Measurements from ENCODE around the gene SIPA1L3.
"Not testable (repeated sequence)": the region's sequence is repeated elsewhere in the genome, so short reads cannot be mapped to it uniquely, and the experiment has no call there.

Gene SIPA1L3

DNA sequence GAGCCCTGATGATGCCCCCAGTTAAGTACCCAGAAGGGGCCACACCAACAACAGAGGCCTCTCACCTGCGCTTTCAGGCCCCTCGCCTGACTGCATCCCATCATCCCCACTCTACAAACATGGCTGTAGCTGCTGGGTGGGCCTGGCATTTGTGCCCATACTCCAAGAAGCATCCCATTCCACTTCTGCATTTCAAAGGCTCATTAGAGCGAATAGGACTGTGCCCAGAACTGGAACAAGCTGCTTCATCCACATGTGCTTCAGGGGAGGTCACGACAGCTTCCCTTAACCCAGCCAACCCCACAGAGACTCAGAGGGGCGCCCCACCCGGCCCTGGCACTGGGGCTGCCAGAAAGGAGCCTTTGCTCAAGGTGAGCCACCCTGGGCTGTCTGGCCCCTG is 156.9 kb downstream of the SIPA1L3 start:
- DNase-seq (ENCODE audit: low spot score) (no peak), FAIRE-seq (no peak)

DNA sequence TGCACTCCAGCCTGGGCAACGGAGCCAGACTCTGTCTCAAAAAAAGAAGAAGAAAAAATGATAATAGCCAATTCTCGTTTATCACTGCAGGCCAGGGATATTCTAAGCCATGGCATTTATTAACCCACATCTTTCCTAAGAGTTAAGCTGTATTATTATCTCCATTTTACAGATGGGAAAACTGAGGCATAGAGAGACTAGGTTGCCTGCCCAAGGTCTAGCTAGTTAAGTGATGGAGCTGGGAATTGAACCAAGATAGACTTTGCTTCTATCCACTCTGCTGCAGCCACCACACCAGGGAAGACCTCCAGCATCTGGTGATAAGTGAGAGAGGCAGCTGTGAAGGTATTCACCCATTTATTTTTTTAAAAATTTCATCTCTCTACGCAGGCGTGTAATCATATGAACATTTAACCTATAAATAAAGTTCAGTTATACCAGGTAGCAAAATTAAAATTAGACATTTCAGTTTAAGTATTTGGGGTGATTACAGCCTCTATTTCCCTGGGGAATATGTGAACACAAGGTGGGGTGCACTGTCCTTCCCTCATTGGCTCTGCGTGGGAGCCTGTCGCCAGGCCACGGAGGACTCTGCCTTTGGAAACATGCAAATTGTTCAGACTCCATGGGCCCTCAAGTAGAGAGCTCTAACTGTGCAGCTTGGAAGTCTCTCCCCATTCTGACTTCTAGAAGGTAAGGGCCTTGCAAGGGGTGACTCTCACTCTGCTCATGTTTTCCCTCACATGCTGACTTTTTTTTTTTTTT is 157.8 kb downstream of the SIPA1L3 start:
- FAIRE-seq (no peak), DNase-seq (ENCODE audit: low spot score) (no peak)

DNA sequence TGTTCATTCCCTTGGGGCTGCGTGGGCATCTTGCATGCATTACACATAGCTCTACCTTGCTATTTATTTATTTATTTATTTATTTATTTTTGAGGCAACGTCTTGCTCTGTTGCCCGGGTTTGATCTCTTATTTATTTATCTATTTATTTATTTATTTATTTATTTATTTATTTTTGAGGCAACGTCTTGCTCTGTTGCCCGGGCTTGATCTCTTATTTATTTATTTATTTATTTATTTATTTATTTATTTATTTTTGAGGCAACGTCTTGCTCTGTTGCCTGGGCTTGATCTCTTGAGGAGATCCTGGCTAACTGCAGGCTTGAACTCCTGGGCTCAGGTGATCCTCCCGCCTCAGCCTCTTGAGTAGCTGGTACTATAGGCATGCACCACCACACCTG is 158.8 kb downstream of the SIPA1L3 start:
- not testable (repeated sequence) for FAIRE-seq; DNase-seq (ENCODE audit: low spot score)

DNA sequence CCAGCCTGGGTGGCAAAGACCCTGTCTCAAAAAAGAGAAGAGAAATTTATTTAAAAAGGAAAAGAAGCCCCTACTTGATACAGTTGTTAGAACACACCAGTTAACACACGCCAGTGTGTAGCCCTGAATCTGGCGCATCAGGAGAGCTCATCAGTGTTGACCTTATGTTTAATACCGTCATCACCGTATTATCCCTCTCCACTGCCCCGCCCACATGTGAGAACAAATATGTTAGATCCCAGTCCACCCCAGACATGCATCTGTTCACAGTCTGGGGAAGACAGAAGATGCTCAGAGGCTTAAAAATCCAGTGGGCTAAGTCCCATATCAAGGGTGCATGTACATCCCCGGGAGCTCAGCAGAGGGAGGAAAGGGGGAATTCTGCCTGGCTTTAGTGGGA is 161.8 kb downstream of the SIPA1L3 start:
- DNase-seq (ENCODE audit: low spot score) (no peak), FAIRE-seq (no peak)

DNA sequence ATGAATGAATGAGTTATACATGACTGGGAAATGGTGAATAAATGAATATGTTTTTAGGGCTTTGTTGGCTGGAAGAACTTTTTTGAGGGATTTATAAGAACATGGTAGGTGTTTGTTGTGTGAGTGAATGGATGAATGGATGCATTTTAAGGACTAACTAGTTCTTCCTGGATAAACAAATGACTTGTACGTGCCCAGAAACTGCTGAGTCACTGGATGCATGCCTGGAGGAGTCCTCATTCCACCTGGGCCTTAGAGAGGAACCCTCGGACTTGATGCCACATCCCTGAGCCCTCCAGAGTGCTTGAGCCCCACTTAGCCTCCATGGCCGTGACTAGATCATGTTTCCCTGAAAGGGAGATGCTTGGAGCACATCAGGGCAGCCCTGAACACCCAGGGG is 163.6 kb downstream of the SIPA1L3 start:
- peak; percentile 13 for DNase-seq (ENCODE audit: low spot score)
- no peak for FAIRE-seq

DNA sequence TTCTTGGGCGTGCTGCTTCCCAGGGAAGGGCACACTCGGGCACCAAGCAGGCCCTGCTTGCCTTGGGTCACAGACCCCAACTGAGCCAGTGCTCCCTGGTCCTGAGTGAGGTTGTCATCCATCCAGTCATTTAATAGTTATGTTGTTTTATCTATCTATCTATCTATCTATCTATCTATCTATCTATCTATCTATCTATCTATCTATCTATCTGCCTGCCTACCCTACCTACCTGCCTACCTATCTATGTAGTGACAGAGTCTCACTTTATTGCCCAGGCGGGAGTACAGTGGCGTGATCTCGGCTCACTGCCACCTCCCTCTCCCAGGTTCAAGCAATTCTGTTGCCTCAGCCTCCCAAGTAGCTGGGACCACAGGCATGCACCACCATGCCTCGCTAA is 164.0 kb downstream of the SIPA1L3 start:
- not testable (repeated sequence) for FAIRE-seq; DNase-seq (ENCODE audit: low spot score)

DNA sequence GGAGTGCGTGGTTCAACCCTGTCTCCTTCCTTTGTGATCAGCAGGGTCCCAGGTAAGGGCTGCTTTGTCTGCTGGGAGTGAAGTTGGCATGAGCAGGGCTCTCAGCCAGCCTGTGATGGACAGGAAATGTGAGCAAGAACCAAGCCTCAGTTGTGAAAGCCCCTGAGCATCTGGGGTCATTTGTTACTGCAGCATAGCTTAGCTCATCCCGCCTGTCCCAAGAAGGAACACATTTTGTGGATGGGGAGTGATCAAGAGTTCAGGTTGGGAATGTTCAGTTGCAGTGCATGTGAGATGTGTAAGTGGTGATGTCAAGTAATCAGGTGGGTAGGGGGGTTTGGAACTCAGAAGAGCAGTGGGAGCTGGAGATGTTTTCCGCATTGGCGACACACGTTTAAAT is 164.6 kb downstream of the SIPA1L3 start:
- FAIRE-seq (no peak), DNase-seq (ENCODE audit: low spot score) (no peak)

DNA sequence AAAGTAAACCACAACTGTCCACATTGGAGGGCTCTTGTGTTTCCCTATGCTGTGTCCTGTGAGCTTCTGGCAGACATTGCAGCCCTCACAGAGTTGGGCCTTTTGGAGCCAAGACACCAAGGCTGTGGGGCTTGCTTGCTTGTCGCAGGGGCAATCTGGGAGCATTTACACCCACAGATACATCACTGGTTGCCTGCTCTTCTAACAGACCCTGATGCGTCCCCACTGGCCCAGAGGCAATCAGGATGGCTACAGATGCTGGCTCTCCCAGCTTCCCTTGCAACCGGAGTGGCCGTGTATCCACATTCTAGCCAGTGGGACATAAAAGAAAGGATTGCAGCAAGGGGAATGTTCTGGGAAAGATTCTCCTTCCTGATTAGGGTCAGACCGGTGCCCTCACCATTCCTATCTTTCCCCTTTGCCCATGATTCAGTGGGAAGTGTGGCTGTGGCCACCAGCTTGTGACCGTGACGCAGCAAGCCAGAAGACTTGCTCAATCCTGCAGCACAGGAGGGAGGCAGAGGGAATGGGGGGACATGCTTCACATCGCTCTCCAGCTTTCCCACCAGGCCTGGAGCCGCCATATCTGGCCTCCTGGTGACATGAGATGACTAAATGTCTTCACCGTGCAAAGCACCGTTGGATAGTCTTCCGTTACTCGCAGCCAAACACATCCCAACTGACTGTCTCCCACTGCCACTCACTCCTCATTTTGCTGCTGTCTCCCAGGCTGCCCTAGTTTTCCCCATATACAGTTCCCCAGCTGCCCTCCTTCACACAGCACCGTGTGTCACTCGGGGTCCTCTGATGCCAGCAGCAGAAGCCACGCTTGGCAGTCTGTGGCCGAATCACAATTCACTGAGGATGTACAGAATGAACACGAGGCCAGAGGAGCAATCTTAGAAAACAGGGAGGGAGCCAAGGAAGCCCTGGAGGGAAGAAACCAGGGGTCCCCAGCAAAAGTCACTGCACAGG is 166.1 kb downstream of the SIPA1L3 start:
- no peak for FAIRE-seq
- DNase-seq (ENCODE audit: low spot score) = no peak

DNA sequence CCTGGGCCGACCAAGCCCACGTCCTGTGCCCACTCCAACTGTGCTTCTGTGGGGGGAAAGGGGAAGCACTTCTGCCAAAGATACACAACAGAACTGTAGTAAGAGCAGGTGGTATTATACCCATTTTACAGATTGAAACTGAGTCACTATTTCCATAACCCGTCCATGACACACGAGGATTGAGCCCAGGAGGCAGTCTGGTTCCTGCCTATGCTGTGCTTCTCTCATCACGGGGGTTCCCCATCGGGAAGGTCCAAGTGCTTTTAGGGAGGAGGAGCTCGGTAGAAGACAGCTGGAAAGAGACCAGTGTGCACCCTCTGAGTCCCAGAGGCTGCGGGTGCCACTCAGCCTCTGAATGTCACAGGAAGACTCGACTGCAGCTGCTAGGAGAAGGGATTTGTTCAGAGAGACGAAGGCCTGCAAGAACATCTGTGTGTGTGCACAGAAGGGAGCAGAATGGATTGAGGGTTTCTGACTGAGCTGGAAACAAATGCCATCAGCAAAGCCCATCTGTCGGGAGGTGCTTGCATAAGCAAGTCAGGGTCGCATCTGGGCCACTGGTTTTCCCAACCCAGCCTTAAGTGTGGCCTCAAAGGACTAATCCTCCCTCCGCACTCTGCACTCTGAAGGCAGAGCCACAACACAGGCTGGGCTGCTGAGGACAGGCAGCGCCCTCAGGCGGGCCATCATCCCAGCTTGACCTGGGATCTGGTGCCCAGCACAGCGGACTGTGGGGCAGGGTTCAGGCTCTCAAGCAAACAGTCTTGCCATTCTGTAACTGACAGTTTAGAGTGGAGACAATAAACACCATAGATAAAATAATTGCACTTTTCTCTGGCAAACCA is 167.1 kb downstream of the SIPA1L3 start:
- FAIRE-seq (no peak), DNase-seq (ENCODE audit: low spot score) (no peak)

DNA sequence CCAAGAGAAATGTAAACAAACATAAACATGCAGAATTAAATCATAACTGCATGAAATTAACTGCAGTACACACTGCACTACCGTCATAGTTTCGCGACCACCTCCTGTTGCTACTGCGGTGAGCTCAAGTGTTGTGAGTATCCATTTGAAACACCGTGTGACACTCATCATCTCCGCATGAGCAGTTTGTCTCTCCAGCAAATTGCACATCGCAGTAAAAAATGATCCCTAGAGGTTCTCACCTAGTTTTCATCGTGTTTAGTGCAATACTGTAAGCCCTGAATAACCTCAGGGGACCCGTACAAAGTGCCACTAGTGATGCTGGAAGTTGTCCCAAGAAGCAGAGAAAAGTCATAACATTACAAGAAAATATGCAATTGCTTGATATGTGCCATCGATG is 169.3 kb downstream of the SIPA1L3 start:
- DNase-seq (ENCODE audit: low spot score) (no peak), FAIRE-seq (no peak)

DNA sequence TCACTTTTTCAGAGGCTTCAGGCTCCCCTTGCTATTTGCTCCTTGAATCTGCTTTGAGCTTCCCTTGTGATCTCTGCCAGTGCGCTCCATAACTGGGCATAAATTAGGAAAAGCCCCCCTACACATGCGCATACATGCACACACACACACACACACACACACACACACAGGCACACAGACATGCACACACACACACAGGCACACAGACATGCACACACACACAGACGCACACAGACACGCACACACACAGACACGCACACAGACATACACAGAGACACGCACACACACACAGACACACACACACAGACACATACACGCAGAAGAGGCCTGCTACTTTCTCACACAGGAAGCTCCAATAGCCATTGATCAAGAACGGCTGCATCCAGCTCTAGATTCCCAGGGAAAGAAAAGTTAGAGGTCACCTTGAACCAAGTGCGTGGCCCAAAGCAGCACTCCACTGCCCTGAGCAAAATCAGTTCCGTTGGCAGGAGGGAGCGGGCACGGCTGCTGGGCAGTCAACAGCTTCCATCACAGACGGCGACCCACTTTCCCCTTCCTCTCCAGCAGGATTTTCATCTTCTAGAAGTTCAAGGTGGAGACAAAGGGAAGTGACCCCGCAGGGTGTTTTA is 171.4 kb downstream of the SIPA1L3 start:
- DNase-seq (ENCODE audit: low spot score) (no peak), FAIRE-seq (no peak)

DNA sequence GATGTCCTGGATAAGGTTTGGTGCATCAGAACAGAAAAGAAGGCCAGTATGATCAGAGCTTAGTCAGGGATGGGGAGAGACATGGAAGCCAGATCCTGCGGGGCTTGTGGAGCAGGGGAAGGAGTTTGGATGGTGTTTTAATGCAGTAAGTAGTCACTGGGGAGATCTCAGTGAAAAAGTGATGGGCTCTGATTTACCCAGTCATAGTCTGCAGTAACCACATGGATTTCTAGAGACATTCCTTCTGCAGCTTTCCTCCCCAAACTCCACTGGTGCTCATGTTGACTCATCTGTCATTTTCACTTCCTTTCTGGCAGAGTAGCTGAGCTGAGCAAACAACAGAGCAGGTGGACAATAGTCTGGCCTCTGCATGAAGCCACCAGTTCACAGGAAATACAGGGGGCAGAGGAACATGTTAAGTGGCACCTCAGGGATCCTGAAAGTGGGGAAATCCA is 172.9 kb downstream of the SIPA1L3 start:
- DNase-seq (ENCODE audit: low spot score) = peak; percentile 77

DNA sequence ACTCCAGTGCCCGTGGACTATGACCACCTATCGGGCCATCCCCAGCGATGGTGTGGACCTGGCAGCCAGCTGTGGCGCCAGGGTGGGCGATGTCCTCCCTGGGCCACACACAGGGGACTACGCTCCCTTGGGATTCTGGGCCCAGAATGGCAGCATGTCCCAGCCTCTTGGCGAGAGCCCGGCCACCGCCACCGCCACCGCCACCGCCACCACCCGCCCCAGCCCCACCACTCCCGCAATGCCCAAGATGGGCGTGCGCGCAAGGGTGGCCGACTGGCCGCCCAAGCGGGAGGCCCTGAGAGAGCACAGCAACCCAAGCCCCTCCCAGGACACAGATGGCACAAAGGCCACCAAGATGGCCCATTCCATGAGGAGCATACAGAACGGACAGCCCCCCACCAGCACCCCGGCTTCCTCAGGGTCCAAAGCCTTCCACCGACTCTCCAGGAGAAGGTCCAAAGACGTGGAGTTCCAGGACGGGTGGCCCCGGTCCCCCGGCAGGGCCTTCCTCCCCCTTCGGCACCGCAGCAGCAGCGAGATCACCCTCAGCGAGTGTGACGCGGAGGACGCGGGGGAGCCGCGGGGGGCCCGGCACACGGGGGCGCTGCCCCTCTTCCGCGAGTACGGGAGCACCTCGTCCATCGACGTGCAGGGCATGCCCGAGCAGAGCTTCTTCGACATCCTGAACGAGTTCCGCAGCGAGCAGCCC is 174.7 kb downstream of the SIPA1L3 start:
- no peak for DNase-seq (ENCODE audit: low spot score)
- no peak for FAIRE-seq

More for the DNA sequence above, 172.9 kb downstream of the SIPA1L3 start:
- FAIRE-seq = peak; percentile 78

DNA sequence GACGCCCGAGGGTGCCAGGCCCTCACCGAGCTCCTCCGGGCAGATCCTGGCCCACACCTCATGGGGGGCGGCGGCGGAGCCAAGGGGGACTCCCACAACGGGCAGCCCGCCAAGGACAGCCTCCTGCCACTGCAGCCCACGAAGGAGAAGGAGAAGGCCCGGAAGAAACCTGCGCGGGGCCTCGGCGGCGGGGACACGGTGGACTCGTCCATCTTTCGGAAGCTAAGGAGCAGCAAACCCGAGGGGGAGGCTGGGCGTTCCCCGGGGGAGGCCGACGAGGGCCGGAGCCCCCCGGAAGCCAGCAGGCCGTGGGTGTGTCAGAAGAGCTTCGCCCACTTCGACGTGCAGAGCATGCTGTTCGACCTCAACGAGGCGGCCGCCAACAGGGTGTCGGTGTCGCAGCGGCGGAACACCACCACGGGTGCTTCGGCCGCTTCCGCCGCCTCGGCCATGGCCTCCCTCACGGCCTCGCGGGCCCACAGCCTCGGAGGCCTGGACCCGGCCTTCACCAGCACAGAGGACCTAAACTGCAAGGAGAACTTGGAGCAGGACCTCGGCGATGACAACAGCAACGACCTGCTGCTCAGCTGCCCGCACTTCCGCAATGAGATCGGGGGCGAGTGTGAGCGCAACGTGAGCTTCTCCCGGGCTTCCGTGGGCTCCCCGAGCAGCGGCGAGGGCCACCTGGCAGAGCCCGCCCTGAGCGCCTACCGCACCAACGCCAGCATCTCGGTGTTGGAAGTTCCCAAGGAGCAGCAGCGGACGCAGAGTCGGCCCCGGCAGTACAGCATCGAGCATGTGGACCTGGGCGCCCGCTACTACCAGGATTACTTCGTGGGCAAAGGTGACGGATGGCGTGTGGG is 175.5 kb downstream of the SIPA1L3 start:
- DNase-seq (ENCODE audit: low spot score) (no peak), FAIRE-seq (no peak)

DNA sequence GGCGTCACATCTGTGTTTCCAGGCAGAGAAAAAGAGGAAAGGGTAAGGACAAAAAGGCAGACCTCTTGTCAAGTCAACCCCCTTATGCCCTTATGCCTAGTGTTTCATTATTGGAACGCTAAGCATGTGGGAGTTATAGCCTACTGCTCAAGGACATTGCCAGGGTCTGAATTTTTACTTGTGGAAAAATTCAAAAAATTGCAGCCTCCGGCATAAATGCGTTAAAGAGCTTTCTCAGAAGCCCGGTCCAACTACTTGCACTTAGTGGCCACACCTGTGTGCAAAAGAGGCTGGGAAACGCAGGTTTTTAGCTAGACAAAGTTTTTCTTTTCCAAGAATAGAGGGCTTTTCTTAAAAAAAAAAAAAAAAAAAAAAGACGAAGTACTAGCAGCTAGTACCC is 177.2 kb downstream of the SIPA1L3 start:
- FAIRE-seq (no peak), DNase-seq (ENCODE audit: low spot score) (no peak)

DNA sequence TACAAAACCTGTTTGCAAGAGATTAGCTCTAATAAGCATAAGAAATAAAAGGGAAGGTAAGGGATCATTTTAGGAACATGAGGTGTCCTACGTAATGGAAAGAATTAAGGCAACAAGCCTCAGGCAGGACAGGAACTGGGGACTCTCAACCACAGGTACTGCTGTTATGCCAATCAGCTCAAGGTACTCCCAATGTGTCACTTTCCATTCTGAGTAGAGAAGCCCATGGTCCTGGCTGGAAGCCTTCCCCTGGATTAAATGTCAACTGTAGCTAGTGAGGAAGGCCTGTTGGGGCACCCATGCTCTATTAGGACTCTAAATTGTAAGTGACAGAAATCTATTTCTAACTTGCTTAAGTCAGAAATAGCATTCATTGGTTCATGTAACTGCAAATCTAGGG is 182.4 kb downstream of the SIPA1L3 start:
- FAIRE-seq (no peak), DNase-seq (ENCODE audit: low spot score) (no peak)

DNA sequence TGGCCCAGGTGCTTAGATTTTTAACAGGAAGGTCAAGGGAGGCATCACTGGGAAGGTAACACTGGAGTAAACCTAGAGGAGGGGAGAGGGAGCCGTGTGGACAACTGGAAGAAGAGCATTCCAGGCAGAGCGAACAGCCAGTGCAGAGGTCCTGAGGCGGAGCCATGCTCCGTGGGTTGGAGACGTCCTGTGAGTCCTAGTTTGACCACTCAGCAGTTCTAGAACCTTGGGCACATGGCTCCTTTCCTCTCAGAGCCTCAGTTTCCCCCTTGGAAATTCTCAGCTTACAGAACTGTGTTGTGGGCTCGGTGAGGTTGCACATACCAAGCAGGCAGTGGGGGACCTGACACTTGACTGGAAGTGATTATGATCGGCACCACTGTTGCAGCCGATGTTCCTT is 186.1 kb downstream of the SIPA1L3 start:
- DNase-seq (ENCODE audit: low spot score) (no peak), FAIRE-seq (no peak)

DNA sequence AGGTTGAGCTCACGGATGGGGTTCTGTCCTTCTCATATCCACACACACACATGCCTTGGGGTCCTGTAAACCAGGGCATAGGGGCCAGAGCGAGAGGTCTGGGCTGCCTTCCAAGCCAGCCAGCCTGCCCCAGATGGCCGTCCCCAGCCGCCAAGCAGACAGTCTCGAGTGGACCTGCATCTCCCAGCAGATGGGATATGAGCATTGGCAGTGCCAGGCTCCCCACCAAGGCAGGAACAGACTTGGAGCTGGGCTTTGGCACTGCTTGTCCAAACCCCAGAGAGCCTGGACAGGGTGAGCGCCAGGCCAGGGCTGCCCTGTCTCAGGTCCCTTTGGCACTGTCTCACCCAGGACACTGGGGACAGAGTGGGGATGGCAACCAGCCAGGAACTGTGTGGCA is 186.6 kb downstream of the SIPA1L3 start:
- DNase-seq (ENCODE audit: low spot score) = no peak
- FAIRE-seq = no peak
